SU-DHL-6 (cell line): ENCODE data around the gene PALB2.

ENCODE experiments used
- H2AFZ ChIP-seq: fragments of 200-600 bp; sonication (generic); 2 replicates; pipeline ENCODE4 v1.6.1; 2014; ENCODE audit warnings: low read depth, mild to moderate bottlenecking, moderate library complexity, mixed read lengths, antibody characterized with exemption, low read length; ENCODE audit not compliant: severe bottlenecking
- H3F3A ChIP-seq: fragments of 200-600 bp; shearing (Covaris generic); 2 replicates; pipeline ENCODE4 v1.6.0; 2016; ENCODE audit warnings: antibody characterized with exemption, mild to moderate bottlenecking; ENCODE audit not compliant: insufficient read depth
- H3K27ac ChIP-seq: fragments of 200-600 bp; sonication (generic); 2 replicates; pipeline ENCODE4 v1.5.1; 2016; ENCODE audit warnings: low read depth, mild to moderate bottlenecking, low read length, moderate library complexity, mixed read lengths
- H3K27me3 ChIP-seq: fragments of 200-600 bp; sonication (generic), shearing (Covaris generic); 2 replicates; pipeline ENCODE4 v1.6.0; 2014; ENCODE audit warnings: mild to moderate bottlenecking, low read length
- H3K36me3 ChIP-seq: fragments of 200-600 bp; sonication (generic); 2 replicates; pipeline ENCODE4 v1.6.1; 2014; ENCODE audit warnings: mild to moderate bottlenecking, low read length, mixed read lengths
- H3K4me2 ChIP-seq: fragments of 300-600, 200-600 bp; shearing (Covaris generic), sonication (generic); 2 replicates; pipeline ENCODE4 v1.6.0; 2014; ENCODE audit warnings: low read length, low read depth, mild to moderate bottlenecking; ENCODE audit not compliant: poor library complexity, severe bottlenecking
- H3K4me3 ChIP-seq: fragments of 200-600 bp; sonication (generic); 2 replicates; pipeline ENCODE4 v1.5.1; 2014; ENCODE audit warnings: antibody characterized with exemption, low read length, mild to moderate bottlenecking, mixed read lengths; ENCODE audit not compliant: insufficient read depth, poor library complexity, severe bottlenecking
- H3K79me2 ChIP-seq: fragments of 200-600 bp; sonication (generic); 2 replicates; pipeline ENCODE4 v1.6.1; 2014; ENCODE audit warnings: mild to moderate bottlenecking, low read length, moderate library complexity; ENCODE audit not compliant: insufficient read depth
- H3K9ac ChIP-seq: fragments of 200-600 bp; sonication (generic); 2 replicates; pipeline ENCODE4 v1.7.0; 2014; ENCODE audit warnings: mild to moderate bottlenecking, low read length
- H3K9me2 ChIP-seq: fragments of 200-600 bp; sonication (generic); replicated peaks from 2 replicates; pipeline ENCODE4 v1.6.1; 2014; ENCODE audit warnings: low read length; ENCODE audit not compliant: insufficient read depth
- H3K9me3 ChIP-seq: fragments of 200-600 bp; sonication (generic); 2 replicates; pipeline ENCODE4 v1.6.1; 2014; ENCODE audit warnings: low read length, mixed read lengths; ENCODE audit not compliant: insufficient read depth
- H4K20me1 ChIP-seq: fragments of 200-600 bp; sonication (generic); 2 replicates; pipeline ENCODE4 v1.6.1; 2014; ENCODE audit warnings: low read depth, mild to moderate bottlenecking, antibody characterized with exemption, low read length, moderate library complexity, mixed read lengths
- EZH2phosphoT487 ChIP-seq: fragments of 200-600 bp; sonication (generic), shearing (Covaris generic); conservative IDR thresholded peaks from 2 replicates; pipeline ENCODE4 v1.6.1; 2018; ENCODE audit warnings: mild to moderate bottlenecking, antibody characterized with exemption, low read length, moderate library complexity, mixed read lengths
- TF ChIP-seq, protein P1 (sequence below): fragments of 200-600 bp; sonication (generic); IDR thresholded peaks from one replicate; pipeline ENCODE4 v1.5.1; 2017; ENCODE audit warnings: antibody characterized with exemption, mild to moderate bottlenecking, low read length, moderate library complexity; ENCODE audit not compliant: insufficient read depth, poor library complexity, severe bottlenecking

The PALB2 gene

DNA sequence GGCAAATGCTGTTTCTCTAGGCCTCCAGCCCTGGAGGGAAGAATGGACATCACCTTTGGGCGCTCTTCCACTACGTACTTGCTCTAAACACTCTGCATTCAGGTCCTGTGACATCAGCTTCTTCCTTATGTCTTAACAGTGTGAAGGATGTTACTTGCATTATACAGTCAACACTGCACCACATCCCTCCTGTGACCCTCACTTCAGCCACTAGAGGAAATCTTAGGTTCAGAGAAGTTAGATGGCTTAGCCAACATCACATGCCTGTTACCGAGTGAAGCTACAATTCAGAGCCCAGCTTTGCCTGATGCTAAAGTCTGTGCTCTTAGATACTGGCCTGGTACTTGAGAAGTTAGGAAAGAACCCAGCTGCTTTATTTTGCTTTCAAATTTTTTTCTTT is 65.3 kb downstream of the PALB2 start:
- H3K79me2 ChIP-seq: no peaks in the 10 kb centered on the region
- no peak overlapping the region for H3K4me3 ChIP-seq
- H3K9ac ChIP-seq: no peak overlapping the region
- no peak overlapping the region for H2AFZ ChIP-seq
- H3K36me3 ChIP-seq: peaks cover 2% of the 10 kb centered on the region; the same call in 1 of the 2 replicates
- TF ChIP-seq, protein P1, sequence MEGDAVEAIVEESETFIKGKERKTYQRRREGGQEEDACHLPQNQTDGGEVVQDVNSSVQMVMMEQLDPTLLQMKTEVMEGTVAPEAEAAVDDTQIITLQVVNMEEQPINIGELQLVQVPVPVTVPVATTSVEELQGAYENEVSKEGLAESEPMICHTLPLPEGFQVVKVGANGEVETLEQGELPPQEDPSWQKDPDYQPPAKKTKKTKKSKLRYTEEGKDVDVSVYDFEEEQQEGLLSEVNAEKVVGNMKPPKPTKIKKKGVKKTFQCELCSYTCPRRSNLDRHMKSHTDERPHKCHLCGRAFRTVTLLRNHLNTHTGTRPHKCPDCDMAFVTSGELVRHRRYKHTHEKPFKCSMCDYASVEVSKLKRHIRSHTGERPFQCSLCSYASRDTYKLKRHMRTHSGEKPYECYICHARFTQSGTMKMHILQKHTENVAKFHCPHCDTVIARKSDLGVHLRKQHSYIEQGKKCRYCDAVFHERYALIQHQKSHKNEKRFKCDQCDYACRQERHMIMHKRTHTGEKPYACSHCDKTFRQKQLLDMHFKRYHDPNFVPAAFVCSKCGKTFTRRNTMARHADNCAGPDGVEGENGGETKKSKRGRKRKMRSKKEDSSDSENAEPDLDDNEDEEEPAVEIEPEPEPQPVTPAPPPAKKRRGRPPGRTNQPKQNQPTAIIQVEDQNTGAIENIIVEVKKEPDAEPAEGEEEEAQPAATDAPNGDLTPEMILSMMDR: no peak
- no peak for TF ChIP-seq EZH2phosphoT487
- no peaks in the 10 kb centered on the region for H3K27me3 ChIP-seq
- H3K9me3 ChIP-seq: no peaks in the 10 kb centered on the region
- H3K4me2 ChIP-seq: no peak overlapping the region
- no peak overlapping the region for H3K27ac ChIP-seq
- H4K20me1 ChIP-seq: no peaks in the 10 kb centered on the region
- 0 out of 2 replicates have a peak, but pooled peaks cover 3% of the 10 kb centered on the region for H3F3A ChIP-seq
- no peaks in the 10 kb centered on the region for H3K9me2 ChIP-seq

DNA sequence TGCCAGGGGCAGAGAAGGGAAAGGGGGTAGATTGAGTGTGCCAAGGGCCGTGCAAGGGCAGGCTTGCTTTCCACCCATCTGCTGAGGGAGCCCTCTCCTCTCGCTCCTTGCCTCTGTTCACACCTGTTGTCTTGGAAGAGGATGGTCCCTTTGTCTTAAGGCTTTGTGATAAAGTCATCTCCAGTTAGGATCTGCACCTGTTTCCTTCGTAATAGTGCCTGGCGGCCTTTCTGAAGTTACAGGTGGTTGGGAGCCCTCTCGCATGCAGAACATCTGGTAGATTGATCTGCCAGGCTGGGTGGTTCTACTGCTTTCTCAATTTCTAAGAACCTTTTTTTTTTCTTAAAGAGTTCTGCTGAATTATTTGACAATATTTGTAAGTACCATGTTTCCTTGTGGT is 67.3 kb downstream of the PALB2 start:
- Histone ChIP-seq H3K4me3 (no peak overlapping the region), H3K9me3 (no peaks in the 10 kb centered on the region), H4K20me1 (no peaks in the 10 kb centered on the region), H3K9ac (no peak overlapping the region), H3K9me2 (no peaks in the 10 kb centered on the region), H2AFZ (no peak overlapping the region), H3K4me2 (no peak overlapping the region), H3K27ac (no peak overlapping the region), H3F3A (peaks cover 3% of the 10 kb centered on the region; the same call in 1 of the 2 replicates), H3K79me2 (no peaks in the 10 kb centered on the region), H3K27me3 (no peaks in the 10 kb centered on the region), H3K36me3 (no peaks in the 10 kb centered on the region; the same call in 1 of the 2 replicates)
- TF ChIP-seq, protein P1: no peak
- TF ChIP-seq EZH2phosphoT487: no peak

DNA sequence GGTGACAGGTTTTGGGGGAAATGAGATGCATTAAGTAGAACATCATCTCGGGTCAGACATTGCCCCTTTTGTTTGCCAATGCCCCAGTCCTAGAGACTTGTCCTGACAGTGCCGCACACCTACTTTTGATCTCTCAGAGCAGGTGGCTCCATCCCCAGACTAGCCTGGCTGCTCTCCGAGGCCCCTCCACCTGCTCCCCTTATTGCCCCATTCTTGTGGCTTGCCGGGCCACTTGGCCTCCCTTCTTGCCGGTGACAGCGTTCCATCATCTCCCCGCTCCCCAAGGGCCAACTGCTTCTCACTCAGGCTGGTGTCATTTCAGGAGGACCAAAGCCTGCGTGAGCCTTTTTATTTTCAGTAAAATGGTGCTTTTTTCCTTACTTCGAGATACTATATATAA is 68.7 kb downstream of the PALB2 start:
- Histone ChIP-seq H3K79me2 (no peaks in the 10 kb centered on the region), H2AFZ (no peak overlapping the region), H3K4me3 (no peak overlapping the region), H3K4me2 (no peak overlapping the region), H3K9ac (no peak overlapping the region), H3K36me3 (no peaks in the 10 kb centered on the region; the same call in 1 of the 2 replicates), H3K9me3 (no peaks in the 10 kb centered on the region), H3K9me2 (no peaks in the 10 kb centered on the region), H3K27me3 (no peaks in the 10 kb centered on the region), H3K27ac (no peak overlapping the region), H3F3A (no peaks in the 10 kb centered on the region; the same call in 1 of the 2 replicates), H4K20me1 (no peaks in the 10 kb centered on the region)
- TF ChIP-seq EZH2phosphoT487: no peak
- TF ChIP-seq, protein P1: no peak
